Esophagus muscularis mucosa (tissue), 4 donors: Measurements from ENCODE around the gene IL18RAP.

ENCODE experiments used
- CTCF ChIP-seq, 3 experiments: fragments of 200-600 bp in 2 of 3; fragments of 450-650 bp in 1 of 3; sonication (generic) in 2 of 3; IDR thresholded peaks; one replicate each; pipeline ENCODE4 v1.5.1; 2017 to 2019; ENCODE audit warnings: antibody characterized with exemption in 3 of 3, mild to moderate bottlenecking in 2 of 3, moderate library complexity in 1 of 3
- EP300 ChIP-seq: sonication (generic); formaldehyde crosslinking; IDR thresholded peaks from one replicate; pipeline ENCODE4 v1.6.1; 2017; ENCODE audit warnings: antibody characterized with exemption
- POLR2A ChIP-seq: fragments of 450-650 bp; IDR thresholded peaks from one replicate; pipeline ENCODE4 v1.6.1; 2017; ENCODE audit warnings: antibody characterized with exemption, moderate library complexity, mild to moderate bottlenecking, low read depth

- no peak for TF ChIP-seq POLR2A
- no peak for TF ChIP-seq CTCF (IDR thresholded peaks at IDR 0.05)
- TF ChIP-seq EP300, result no peak
Measured at GRCh38 chr2:102383722-102384121, 39.2 kb upstream of the IL18RAP start.
